ENCODE measurements around the gene SYNCRIP. TPM values are rescaled to one million over a fixed set of nuclear protein-coding genes. Genes with fewer than 3 reads are reported as not detected.
A peak's percentile ranks its signal among the peaks of the same experiment; 100 is the strongest.

SYNCRIP gene
- total and polyA plus RNA-seq, 2 of the 13 experiments (the other 11 are each of a cell fraction or from before 2014, with no cell fraction given), result 8.1 to 112 TPM

- TF ChIP-seq, protein P1, sequence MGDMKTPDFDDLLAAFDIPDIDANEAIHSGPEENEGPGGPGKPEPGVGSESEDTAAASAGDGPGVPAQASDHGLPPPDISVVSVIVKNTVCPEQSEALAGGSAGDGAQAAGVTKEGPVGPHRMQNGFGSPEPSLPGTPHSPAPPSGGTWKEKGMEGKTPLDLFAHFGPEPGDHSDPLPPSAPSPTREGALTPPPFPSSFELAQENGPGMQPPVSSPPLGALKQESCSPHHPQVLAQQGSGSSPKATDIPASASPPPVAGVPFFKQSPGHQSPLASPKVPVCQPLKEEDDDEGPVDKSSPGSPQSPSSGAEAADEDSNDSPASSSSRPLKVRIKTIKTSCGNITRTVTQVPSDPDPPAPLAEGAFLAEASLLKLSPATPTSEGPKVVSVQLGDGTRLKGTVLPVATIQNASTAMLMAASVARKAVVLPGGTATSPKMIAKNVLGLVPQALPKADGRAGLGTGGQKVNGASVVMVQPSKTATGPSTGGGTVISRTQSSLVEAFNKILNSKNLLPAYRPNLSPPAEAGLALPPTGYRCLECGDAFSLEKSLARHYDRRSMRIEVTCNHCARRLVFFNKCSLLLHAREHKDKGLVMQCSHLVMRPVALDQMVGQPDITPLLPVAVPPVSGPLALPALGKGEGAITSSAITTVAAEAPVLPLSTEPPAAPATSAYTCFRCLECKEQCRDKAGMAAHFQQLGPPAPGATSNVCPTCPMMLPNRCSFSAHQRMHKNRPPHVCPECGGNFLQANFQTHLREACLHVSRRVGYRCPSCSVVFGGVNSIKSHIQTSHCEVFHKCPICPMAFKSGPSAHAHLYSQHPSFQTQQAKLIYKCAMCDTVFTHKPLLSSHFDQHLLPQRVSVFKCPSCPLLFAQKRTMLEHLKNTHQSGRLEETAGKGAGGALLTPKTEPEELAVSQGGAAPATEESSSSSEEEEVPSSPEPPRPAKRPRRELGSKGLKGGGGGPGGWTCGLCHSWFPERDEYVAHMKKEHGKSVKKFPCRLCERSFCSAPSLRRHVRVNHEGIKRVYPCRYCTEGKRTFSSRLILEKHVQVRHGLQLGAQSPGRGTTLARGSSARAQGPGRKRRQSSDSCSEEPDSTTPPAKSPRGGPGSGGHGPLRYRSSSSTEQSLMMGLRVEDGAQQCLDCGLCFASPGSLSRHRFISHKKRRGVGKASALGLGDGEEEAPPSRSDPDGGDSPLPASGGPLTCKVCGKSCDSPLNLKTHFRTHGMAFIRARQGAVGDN (CRISPR knock-in tag; IDR thresholded peaks at IDR 0.05), result peak; percentile 82
- TF ChIP-seq BRF2 (CRISPR knock-in tag; IDR thresholded peaks at IDR 0.05) (peak; percentile 80; the same call in 1 of the 2 replicates), SIN3A (IDR thresholded peaks at IDR 0.05; ENCODE audit: borderline replicate concordance, low read depth, low read length) (peak; percentile 52; the same call in 1 of the 2 replicates), ZUFSP (CRISPR knock-in tag; IDR thresholded peaks at IDR 0.05; ENCODE audit: borderline replicate concordance) (no peak), ZNF556 (CRISPR knock-in tag; IDR thresholded peaks at IDR 0.05; ENCODE audit: borderline replicate concordance) (no peak), MED13 (CRISPR knock-in tag; IDR thresholded peaks at IDR 0.05) (peak; percentile 58; the same call in 1 of the 2 replicates), TAF1 (CRISPR knock-in tag; IDR thresholded peaks at IDR 0.05) (0 out of 2 replicates have a peak, but pooled peaks have one; percentile 9), ZMYM4 (CRISPR knock-in tag; IDR thresholded peaks at IDR 0.05) (no peak), ZNF704 (CRISPR knock-in tag; IDR thresholded peaks at IDR 0.05; ENCODE audit: borderline replicate concordance) (0 out of 2 replicates have a peak, but pooled peaks have one; percentile 5), ZNF563 (CRISPR knock-in tag; IDR thresholded peaks at IDR 0.05) (peak; percentile 62; the same call in 1 of the 2 replicates)
- TF ChIP-seq, protein P2, sequence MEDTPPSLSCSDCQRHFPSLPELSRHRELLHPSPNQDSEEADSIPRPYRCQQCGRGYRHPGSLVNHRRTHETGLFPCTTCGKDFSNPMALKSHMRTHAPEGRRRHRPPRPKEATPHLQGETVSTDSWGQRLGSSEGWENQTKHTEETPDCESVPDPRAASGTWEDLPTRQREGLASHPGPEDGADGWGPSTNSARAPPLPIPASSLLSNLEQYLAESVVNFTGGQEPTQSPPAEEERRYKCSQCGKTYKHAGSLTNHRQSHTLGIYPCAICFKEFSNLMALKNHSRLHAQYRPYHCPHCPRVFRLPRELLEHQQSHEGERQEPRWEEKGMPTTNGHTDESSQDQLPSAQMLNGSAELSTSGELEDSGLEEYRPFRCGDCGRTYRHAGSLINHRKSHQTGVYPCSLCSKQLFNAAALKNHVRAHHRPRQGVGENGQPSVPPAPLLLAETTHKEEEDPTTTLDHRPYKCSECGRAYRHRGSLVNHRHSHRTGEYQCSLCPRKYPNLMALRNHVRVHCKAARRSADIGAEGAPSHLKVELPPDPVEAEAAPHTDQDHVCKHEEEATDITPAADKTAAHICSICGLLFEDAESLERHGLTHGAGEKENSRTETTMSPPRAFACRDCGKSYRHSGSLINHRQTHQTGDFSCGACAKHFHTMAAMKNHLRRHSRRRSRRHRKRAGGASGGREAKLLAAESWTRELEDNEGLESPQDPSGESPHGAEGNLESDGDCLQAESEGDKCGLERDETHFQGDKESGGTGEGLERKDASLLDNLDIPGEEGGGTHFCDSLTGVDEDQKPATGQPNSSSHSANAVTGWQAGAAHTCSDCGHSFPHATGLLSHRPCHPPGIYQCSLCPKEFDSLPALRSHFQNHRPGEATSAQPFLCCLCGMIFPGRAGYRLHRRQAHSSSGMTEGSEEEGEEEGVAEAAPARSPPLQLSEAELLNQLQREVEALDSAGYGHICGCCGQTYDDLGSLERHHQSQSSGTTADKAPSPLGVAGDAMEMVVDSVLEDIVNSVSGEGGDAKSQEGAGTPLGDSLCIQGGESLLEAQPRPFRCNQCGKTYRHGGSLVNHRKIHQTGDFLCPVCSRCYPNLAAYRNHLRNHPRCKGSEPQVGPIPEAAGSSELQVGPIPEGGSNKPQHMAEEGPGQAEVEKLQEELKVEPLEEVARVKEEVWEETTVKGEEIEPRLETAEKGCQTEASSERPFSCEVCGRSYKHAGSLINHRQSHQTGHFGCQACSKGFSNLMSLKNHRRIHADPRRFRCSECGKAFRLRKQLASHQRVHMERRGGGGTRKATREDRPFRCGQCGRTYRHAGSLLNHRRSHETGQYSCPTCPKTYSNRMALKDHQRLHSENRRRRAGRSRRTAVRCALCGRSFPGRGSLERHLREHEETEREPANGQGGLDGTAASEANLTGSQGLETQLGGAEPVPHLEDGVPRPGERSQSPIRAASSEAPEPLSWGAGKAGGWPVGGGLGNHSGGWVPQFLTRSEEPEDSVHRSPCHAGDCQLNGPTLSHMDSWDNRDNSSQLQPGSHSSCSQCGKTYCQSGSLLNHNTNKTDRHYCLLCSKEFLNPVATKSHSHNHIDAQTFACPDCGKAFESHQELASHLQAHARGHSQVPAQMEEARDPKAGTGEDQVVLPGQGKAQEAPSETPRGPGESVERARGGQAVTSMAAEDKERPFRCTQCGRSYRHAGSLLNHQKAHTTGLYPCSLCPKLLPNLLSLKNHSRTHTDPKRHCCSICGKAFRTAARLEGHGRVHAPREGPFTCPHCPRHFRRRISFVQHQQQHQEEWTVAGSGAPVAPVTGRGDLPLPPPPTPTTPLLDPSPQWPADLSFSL (CRISPR knock-in tag; IDR thresholded peaks at IDR 0.05), result no peak
Observed at GRCh38 chr6:85641897-85642773, 551 bp downstream of the SYNCRIP start (continued).

All from HepG2 (cell line).